Stomach (tissue), 4 donors: Measurements from ENCODE around the gene GJA8.
"Not testable (repeated sequence)": the region's sequence is repeated elsewhere in the genome, so short reads cannot be mapped to it uniquely, and the experiment has no call there.

Experiments
- CTCF ChIP-seq, 7 experiments: fragments of 450-650 bp in 4 of 7; fragments of 200-600 bp in 3 of 7; sonication (generic) in 3 of 7; IDR thresholded peaks; one replicate each; pipeline ENCODE4 v1.5.1; 2016 to 2019; ENCODE audit warnings: antibody characterized with exemption in 7 of 7, control low read depth in 2 of 7, mild to moderate bottlenecking in 1 of 7
- POLR2AphosphoS5 ChIP-seq, 3 donors: sonication (generic); formaldehyde crosslinking; IDR thresholded peaks; one replicate each; pipeline ENCODE4 v1.6.1; 2016; ENCODE audit warnings: antibody characterized with exemption in 3 of 3

- not testable (repeated sequence) for TF ChIP-seq CTCF, POLR2AphosphoS5 (IDR thresholded peaks at IDR 0.05)
These were observed 24.6 kb downstream of the GJA8 start for GRCh38 chr1:147927215-147927614.
